Dedifferentiated amniotic fluid mesenchymal stem cell (primary cell): ENCODE data around the gene ARID3A.

Source experiments
- DNase-seq: peaks from one replicate; pipeline ENCODE4 v3.0.0-alpha.2; 2016; ENCODE audit errors: extremely low spot score

ARID3A gene

GRCh38 chr19:962683-963400, 37.0 kb downstream of the ARID3A start:
- no peak for DNase-seq

GRCh38 chr19:963486-963951, 37.7 kb downstream of the ARID3A start:
- DNase-seq: no peak

GRCh38 chr19:964116-964520, 38.3 kb downstream of the ARID3A start:
- no peak for DNase-seq

- no peak for DNase-seq
Observed at GRCh38 chr19:964761-965694, 39.2 kb downstream of the ARID3A start.

GRCh38 chr19:966485-967088, 40.8 kb downstream of the ARID3A start:
- no peak for DNase-seq

- DNase-seq: no peak
Observed at GRCh38 chr19:970695-971094, 44.9 kb downstream of the ARID3A start.

- DNase-seq: no peak
Observed at GRCh38 chr19:971795-972194, 46.0 kb downstream of the ARID3A start.

GRCh38 chr19:972281-972680, 46.4 kb downstream of the ARID3A start:
- DNase-seq: no peak

- no peak for DNase-seq
Observed at GRCh38 chr19:973726-974563, 48.1 kb downstream of the ARID3A start.

GRCh38 chr19:974564-975257, 48.9 kb downstream of the ARID3A start:
- no peak for DNase-seq

GRCh38 chr19:976476-976875, 50.6 kb downstream of the ARID3A start:
- no peak for DNase-seq

- no peak for DNase-seq
Observed at GRCh38 chr19:977058-977464, 51.2 kb downstream of the ARID3A start.

- DNase-seq: no peak
Observed at GRCh38 chr19:979318-979741, 53.5 kb downstream of the ARID3A start.

GRCh38 chr19:980133-980998, 54.5 kb downstream of the ARID3A start:
- no peak for DNase-seq

- peak; percentile 17 for DNase-seq
Observed at GRCh38 chr19:982567-983170, 56.8 kb downstream of the ARID3A start.

GRCh38 chr19:984165-984967, 58.5 kb downstream of the ARID3A start, which contains the start of gene WDR18:
TSS of gene WDR18 (plus strand) at chr19:984345. CDS start at chr19:984354, 9 bp downstream.
- DNase-seq: peak; percentile 86

GRCh38 chr19:986083-986482, 60.2 kb downstream of the ARID3A start:
- no peak for DNase-seq

GRCh38 chr19:988081-988480, 62.2 kb downstream of the ARID3A start:
- DNase-seq: no peak
